HG03460 (cell line): ENCODE results near the gene KRTAP5-5.

Experiments used
- ATAC-seq: cut with Tn5 transposase; IDR thresholded peaks from one replicate; pipeline ENCODE4 v1.9.1; 2021; ENCODE audit not compliant: unreplicated experiment

KRTAP5-5 gene

GRCh38 chr11:1674173-1675131 lies 44.9 kb downstream of the KRTAP5-5 start:
- no peak for ATAC-seq

GRCh38 chr11:1675536-1676228 lies 46.1 kb downstream of the KRTAP5-5 start:
- no peak for ATAC-seq

- ATAC-seq: no peak
Measured at GRCh38 chr11:1676229-1676740, 46.7 kb downstream of the KRTAP5-5 start.

GRCh38 chr11:1679881-1680280 lies 50.3 kb downstream of the KRTAP5-5 start:
- no peak for ATAC-seq
